NCI-H2171 (cell line): ENCODE measurements around the gene NECTIN2.
A peak's percentile ranks its signal among the peaks of the same experiment; 100 is the strongest.
"Not testable (repeated sequence)": the region's sequence is repeated elsewhere in the genome, so short reads cannot be mapped to it uniquely, and the experiment has no call there.

Experiments used
- DNase-seq: peaks from one replicate; lab custom pipeline; 2025; lab: John Stamatoyannopoulos, UW

NECTIN2 gene

GRCh38 chr19:44908074-44908835 is 62.2 kb downstream of the NECTIN2 start:
- no peak for DNase-seq

DNA sequence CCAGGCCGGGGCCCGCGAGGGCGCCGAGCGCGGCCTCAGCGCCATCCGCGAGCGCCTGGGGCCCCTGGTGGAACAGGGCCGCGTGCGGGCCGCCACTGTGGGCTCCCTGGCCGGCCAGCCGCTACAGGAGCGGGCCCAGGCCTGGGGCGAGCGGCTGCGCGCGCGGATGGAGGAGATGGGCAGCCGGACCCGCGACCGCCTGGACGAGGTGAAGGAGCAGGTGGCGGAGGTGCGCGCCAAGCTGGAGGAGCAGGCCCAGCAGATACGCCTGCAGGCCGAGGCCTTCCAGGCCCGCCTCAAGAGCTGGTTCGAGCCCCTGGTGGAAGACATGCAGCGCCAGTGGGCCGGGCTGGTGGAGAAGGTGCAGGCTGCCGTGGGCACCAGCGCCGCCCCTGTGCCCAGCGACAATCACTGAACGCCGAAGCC is 62.8 kb downstream of the NECTIN2 start:
- no peak for DNase-seq

DNA sequence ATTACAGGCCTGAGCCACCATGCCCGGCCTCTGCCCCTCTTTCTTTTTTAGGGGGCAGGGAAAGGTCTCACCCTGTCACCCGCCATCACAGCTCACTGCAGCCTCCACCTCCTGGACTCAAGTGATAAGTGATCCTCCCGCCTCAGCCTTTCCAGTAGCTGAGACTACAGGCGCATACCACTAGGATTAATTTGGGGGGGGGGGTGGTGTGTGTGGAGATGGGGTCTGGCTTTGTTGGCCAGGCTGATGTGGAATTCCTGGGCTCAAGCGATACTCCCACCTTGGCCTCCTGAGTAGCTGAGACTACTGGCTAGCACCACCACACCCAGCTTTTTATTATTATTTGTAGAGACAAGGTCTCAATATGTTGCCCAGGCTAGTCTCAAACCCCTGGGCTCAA is 63.7 kb downstream of the NECTIN2 start:
- DNase-seq: no peak

DNA sequence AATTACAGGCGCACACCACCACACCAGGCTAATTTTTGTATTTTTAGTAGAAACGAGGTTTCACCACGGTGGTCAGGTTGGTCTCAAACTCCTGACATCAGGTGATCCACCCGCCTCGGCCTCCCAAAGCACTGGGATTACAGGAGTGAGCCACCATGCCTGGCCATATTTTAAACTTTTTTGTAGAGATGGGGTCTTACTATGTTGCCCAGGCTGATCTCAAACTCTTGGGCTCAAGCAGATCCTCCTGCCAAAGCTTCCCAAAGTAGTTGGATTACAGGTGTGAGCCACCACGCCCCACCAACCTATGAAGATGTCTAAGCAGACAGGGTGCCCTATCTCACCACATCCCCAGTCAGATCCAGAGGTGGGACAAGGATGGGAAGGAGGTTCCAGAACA is 65.8 kb downstream of the NECTIN2 start:
- DNase-seq: not testable (repeated sequence)

GRCh38 chr19:44912854-44913253 is 66.8 kb downstream of the NECTIN2 start:
- no peak for DNase-seq

DNA sequence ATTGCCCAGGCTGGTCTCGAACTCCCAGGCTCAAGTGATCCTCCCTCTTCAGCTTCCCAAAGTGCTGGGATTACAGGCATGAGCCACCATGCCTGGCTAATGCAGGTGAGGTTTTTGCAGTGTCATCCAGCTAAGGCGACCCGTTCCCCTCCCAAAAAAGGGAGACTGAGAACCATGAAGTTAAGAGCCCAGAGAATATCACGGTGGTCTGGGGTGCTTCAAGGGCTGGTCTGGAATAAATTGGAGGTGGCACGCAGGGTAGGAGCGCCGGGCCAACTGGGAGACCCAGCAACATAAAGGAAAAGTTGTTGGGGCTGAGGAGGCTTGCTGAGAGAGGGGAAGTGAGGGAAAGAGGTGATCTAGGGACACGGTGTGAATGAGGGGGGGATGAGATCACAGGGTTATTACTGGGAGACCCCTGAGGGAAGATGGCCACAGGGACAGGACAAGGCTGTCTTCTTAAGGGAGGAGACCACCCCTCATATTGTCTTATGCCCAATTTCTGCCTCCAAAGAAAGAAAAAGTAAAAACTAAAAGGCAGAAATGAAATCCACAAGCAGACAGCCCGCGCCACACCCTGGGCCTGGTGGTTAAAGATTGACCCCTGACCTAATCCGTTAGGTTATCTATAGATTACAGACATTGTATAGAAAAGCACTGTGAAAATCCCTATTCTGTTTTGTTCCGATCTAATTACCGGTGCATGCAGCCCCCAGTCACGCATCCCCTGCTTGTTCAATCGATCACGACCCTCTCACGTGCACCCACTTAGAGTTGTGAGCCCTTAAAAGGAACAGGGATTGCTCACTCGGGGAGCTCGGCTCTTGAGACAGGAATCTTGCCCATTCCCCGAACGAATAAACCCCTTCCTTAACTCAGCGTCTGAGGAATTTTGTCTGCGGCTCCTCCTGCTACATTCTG is 67.7 kb downstream of the NECTIN2 start:
- not testable (repeated sequence) for DNase-seq

DNA sequence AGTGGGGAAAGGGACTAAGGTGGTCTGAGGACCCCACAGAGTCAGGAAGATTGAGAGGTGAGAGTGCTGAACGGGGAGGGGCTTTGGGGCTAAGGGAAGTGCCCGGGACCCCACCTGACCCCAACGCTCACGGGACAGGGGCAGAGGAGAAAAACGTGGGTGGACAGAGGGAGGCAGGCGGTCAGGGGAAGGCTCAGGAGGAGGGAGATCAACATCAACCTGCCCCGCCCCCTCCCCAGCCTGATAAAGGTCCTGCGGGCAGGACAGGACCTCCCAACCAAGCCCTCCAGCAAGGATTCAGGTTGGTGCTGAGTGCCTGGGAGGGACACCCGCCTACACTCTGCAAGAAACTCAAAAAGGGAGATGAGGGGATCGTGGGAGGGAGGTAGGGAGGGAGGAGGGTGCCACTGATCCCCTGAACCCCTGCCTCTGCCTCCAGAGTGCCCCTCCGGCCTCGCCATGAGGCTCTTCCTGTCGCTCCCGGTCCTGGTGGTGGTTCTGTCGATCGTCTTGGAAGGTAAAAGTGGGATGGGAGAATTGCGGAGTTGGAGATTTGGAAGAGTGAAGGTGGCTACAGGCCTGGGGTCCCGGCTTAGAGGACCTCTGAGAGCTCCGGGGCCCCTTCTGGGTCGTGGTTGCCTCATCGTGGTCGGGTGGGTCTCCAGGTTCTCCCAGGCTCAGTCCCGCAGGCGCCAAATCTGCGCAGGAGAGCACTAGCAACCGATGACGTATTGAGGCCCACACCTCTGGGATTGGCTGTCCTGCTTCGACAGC is 68.5 kb downstream of the NECTIN2 start, which contains the start of gene APOC1:
TSS of gene APOC1 (plus strand) at position 176 of the 774 bp plus-strand sequence. CDS start at position 460, 284 bp downstream.
- peak; percentile 83 for DNase-seq

- no peak for DNase-seq
These were observed 78.2 kb downstream of the NECTIN2 start for GRCh38 chr19:44924243-44924725.

- DNase-seq: no peak
These were observed 79.2 kb downstream of the NECTIN2 start for GRCh38 chr19:44925114-44925891.

DNA sequence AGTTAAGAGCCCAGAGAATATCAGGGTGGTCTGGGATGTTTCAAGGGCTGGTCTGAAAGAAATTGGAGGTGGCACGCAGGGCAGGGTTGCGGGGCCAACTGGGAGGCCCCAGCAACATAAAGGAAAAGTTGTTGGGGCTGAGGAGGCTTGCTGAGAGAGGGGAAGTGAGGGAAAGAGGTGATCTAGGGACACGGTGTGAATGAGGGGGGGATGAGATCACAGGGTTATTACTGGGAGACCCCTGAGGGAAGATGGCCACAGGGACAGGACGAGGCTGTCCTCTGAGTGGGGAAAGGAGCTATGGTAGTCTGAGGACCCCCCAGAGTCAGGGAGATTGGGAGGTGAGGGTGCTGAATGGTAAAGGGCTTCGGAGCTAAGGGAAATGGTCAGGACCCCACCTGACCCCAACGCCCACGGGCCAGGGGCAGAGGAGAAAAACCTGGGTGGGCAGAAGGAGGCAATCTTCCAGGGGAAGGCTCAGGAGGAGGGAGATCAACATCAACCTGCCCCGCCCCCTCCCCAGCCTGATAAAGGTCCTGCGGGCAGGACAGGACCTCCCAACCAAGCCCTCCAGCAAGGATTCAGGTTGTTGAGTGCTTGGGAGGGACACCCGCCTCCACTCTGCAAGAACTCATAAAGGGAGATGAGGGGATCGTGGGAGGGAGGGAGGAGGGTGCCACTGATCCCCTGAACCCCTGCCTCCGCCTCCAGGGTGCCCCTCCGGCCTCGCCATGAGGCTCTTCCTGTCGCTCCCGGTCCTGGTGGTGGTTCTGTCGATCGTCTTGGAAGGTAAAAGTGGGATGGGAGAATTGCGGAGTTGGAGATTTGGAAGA is 80.4 kb downstream of the NECTIN2 start:
- DNase-seq: not testable (repeated sequence)

DNA sequence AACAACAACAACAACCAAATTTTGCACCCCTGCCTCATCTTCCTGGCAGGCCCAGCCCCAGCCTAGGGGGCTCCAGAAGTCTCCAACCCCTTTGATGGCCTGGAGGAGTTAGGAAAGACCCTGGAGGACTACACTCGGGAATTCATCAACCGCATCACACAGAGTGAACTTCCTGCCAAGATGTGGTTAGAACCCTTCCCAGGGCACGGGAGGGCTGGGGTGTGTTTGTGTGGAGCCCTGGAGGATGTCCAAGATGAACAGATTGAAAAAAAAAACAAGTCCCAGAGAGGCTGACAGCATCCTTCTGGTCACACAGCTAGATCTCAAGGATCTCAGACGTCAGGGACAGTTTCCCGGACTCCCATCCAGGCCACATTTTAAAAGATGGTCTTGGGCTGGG is 81.6 kb downstream of the NECTIN2 start:
- no peak for DNase-seq

DNA sequence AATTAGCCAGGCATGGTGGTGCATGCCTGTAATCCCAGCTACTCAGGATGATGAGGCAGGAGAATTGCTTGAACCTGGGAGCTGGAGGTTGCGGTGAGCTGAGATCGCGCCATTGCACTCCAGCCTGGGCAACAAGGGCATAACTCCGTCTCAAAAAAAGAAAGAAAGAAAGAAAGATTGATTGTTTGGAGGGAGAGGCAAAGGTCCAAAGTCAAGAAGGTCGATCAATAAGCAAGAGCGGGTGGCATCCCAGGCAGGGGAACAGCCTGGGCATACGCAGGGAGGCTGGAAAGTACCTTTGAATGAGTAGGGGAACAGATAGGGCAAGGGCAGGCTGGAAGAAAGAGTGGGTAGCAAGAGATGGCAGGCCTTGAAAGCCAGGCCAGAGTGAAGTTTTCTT is 84.0 kb downstream of the NECTIN2 start:
- DNase-seq: no peak

DNA sequence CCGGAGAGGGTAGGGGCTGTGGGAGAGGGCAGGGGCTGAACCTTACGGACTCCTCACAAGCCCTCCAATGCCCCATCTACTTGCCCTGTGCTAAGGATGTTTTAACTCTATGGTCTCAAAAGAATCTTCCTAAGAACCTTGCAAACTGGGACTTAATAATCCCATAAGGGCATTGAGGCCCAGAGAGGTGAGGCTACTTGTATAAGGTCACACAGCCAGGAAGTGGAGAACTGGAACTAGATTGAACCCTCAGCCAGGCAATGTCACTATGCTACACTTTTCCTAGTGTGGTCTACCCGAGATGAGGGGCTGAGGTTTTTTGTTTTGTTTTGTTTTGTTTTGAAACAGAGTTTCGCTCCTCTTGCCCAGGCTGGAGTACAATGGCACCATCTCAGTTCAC is 85.4 kb downstream of the NECTIN2 start:
- no peak for DNase-seq
